HG02642 (cell line): Measurements from ENCODE around the gene TEX53.

Experiments
- ATAC-seq: cut with Tn5 transposase; IDR thresholded peaks from one replicate; pipeline ENCODE4 v1.9.1; 2021; ENCODE audit warnings: mild to moderate bottlenecking; ENCODE audit not compliant: unreplicated experiment, poor library complexity

Gene TEX53

GRCh38 chr9:114657705-114658104, at the start of gene TEX53:
TEX53 (minus strand) TSS chr9:114657805; CDS start chr9:114657774, 31 bp downstream.
- no peak for ATAC-seq

- ATAC-seq, result no peak
These were observed 49.1 kb upstream of the TEX53 start for GRCh38 chr9:114706711-114707110.

GRCh38 chr9:114701988-114702387, 44.4 kb upstream of the TEX53 start:
- ATAC-seq, result no peak

- ATAC-seq, result no peak
These were observed 40.3 kb upstream of the TEX53 start for GRCh38 chr9:114697951-114698351.

GRCh38 chr9:114696814-114697544, 39.4 kb upstream of the TEX53 start:
- peak; percentile 67 for ATAC-seq

- ATAC-seq, result no peak
These were observed 38.3 kb upstream of the TEX53 start for GRCh38 chr9:114695948-114696347.

GRCh38 chr9:114694719-114695269, 37.2 kb upstream of the TEX53 start:
- peak; percentile 38 for ATAC-seq

- ATAC-seq, result no peak
These were observed 36.5 kb upstream of the TEX53 start for GRCh38 chr9:114694146-114694545.

GRCh38 chr9:114693248-114693855, 35.7 kb upstream of the TEX53 start:
- no peak for ATAC-seq

GRCh38 chr9:114691956-114692295, 34.3 kb upstream of the TEX53 start:
- no peak for ATAC-seq

- ATAC-seq, result peak; percentile 79
These were observed 33.7 kb upstream of the TEX53 start for GRCh38 chr9:114691046-114691955.

- no peak for ATAC-seq
These were observed 32.7 kb upstream of the TEX53 start for GRCh38 chr9:114690308-114690707.

GRCh38 chr9:114689813-114690212, 32.2 kb upstream of the TEX53 start:
- ATAC-seq, result no peak

- no peak for ATAC-seq
These were observed 31.5 kb upstream of the TEX53 start for GRCh38 chr9:114688909-114689610.

- ATAC-seq, result no peak
These were observed 30.8 kb upstream of the TEX53 start for GRCh38 chr9:114688379-114688778.

- no peak for ATAC-seq
These were observed 29.4 kb upstream of the TEX53 start for GRCh38 chr9:114687034-114687433.

- ATAC-seq, result no peak
These were observed 28.3 kb upstream of the TEX53 start for GRCh38 chr9:114685951-114686350.

- no peak for ATAC-seq
These were observed 26.4 kb upstream of the TEX53 start for GRCh38 chr9:114684036-114684435.

- ATAC-seq, result no peak
These were observed 25.2 kb upstream of the TEX53 start for GRCh38 chr9:114682846-114683245.
